NOMO-1 treated with dmso at 0.1 percent for 144 hours (cell line): ENCODE results near the gene NUF2.
"Not testable (repeated sequence)": the region's sequence is repeated elsewhere in the genome, so short reads cannot be mapped to it uniquely, and the experiment has no call there.

Source experiments
- DNase-seq: peaks from one replicate; lab custom pipeline; 2025; ENCODE audit not compliant: unreplicated experiment; lab: John Stamatoyannopoulos, UW

NUF2 gene

GRCh38 chr1:163331116-163331515 is 9.4 kb downstream of the NUF2 start:
- no peak for DNase-seq

GRCh38 chr1:163335216-163335615 is 13.5 kb downstream of the NUF2 start:
- DNase-seq, result no peak

GRCh38 chr1:163337631-163338030 is 15.9 kb downstream of the NUF2 start:
- no peak for DNase-seq

GRCh38 chr1:163346326-163346870 is 24.6 kb downstream of the NUF2 start:
- DNase-seq, result no peak

GRCh38 chr1:163347106-163347505 is 25.4 kb downstream of the NUF2 start:
- DNase-seq, result no peak

DNA sequence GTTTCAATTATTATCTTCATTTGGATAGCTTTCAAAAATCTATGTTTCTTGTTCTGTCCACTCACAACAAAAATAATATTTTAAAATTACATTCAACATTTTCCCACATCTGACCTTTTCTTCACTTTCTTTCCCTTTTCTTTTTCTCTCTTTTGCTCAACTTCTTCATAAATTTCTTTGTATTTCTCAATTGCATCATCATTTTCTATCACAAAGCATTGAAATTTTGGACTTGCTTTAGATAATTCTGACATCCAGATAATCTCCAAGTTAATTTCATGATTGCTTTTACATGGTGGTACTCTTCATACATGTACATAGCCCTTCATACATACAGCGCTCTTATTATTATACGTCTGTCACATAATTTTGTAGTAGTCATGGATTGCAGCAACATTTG is 30.2 kb downstream of the NUF2 start:
- no peak for DNase-seq

DNA sequence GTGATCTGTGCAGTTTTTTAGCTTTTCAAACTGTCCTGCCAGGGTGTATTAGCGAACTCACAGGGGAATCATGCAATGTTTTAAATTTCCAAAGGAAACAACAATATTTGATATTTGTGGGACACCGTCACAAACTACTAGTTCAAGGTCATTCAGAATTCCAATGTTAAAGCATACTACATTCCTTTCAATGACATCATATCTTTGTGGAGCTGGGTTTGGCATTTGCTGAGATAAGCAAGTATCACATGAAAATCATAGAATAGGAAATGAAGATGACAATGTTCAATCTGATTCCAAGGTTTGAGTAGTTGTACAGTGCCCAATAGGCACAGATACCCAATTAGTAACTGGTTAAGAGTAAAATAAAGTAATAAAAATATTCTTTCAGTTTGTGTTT is 35.6 kb downstream of the NUF2 start:
- no peak for DNase-seq

GRCh38 chr1:163358172-163358571 is 36.4 kb downstream of the NUF2 start:
- DNase-seq, result not testable (repeated sequence)

GRCh38 chr1:163361123-163361934 is 39.6 kb downstream of the NUF2 start:
- no peak for DNase-seq

- DNase-seq, result no peak
These were observed 43.4 kb downstream of the NUF2 start for GRCh38 chr1:163365186-163365585.

DNA sequence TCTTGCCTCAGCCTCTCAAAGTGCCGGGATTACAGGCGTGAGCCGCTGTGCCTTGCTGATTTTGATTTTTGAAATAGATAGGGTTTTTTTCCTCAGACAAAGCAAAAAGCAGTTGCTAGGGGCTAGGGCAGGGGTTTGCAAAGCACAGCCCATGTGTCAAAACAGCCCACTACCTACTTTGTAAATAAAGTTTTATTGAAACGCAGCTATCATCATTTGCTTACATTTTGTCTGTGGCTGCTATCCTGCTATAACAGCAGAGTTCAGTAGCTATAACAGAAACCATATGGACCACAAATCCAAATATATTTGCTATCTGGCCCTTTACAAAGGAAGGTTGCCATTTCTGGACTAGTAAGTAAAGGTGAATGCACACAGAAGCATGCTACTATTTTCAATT is 44.8 kb downstream of the NUF2 start:
- DNase-seq, result no peak

DNA sequence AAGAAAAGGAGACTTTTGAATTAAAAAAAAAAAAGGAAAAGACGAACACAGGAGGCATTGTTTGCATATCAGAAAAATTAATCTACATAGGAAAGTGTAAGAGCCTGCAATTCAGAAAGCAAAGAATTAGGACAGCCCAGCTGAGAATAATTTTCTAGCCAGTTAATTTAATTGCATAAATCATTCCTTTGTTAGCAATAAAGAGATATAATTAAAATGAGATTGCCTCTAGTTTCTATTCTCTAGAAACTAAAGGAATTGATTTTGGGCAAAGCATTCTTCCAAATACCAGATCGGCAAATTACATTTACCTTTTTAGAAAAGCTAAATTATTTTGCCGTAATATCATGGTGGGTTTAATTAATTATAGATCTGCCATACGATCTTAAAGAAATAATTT is 46.0 kb downstream of the NUF2 start:
- no peak for DNase-seq

- no peak for DNase-seq
These were observed 50.8 kb downstream of the NUF2 start for GRCh38 chr1:163372576-163372975.

DNA sequence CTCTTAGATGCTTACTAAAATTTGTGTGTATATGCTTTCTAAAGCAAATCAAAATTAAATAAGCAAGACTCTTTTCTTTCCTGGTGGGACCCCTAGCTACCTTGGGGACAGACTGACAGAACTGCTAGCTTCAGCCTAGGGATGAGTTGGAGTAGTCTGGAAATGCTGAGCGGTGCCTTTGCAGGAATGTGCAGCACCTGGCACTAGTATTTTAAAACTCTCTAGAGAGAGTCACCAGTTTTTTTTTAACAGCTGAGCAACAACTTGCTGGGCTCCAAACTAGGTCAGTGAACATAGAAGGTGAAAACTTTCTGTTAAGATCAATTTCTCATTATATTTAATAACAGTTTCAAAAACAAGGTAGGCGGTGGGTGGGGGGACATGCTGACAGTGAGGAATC is 56.8 kb downstream of the NUF2 start:
- DNase-seq, result no peak

GRCh38 chr1:163379801-163380200 is 58.0 kb downstream of the NUF2 start:
- no peak for DNase-seq

DNA sequence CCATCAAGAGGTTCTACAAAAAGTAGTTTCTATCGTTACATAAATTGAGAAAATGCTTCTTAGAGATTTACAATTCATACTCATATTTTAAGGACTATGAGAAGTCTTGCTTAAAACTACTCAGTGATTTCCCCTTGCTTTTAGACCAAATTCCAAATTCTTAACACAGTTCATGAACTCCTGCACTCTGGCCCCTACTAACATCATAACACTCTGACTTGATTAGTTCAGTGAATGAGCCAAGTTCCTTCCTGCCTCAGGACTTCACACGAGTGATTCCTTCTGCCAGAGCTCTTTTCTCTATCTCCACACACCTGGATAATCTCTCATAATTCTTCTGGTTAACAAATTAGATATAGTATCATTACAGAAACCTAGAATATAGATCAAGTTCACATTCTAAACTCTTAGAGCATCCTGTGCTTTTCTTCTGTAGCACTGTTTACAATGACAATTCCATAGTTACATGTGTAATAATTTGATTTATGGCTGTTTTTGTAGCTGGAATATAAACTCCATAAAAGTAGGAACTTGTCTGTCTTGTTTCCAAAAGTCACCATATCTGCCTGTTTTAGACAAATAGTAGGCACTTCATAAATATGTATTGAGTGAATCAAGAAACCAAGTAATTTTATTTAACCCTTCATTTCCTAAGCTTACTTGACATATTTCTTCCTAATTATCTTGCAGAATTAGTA is 59.9 kb downstream of the NUF2 start:
- DNase-seq, result no peak

DNA sequence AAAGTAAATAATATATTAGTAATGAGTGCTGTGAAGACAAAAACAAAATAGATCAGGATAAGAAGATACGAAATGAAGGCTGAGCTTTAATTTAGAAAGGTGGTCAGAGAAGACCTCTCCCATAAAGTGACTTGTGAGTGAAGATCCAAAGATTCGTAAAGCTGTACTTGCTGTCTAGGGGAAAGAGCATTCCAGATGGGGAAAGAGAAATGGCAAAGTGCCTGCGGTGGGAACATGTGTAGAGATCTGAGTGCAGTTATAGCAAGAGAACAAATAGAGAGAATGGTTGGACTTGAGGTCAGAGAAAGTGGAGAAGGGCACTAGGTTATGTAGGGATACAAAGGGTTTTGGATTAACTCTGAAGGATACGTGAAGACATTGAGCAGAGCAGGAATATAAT is 60.6 kb downstream of the NUF2 start:
- no peak for DNase-seq

DNA sequence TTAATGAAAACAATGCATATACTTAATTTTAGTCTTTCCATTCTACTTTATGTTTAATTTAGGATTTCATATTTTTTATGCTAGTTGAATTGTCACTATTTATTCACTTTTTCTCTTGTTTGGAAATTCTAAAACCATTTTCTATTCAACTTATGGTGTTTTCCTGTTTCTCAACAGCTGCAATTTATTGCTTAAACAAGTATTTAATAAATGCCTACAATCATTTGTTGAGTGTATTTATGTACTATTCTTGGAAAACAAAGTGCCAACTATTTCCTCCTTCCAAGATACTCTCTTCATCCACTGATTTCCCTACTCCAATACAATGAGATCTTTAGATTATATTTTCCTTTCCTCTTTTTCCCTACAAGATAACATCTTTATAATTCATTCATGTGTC is 65.4 kb downstream of the NUF2 start:
- DNase-seq, result no peak

GRCh38 chr1:163388970-163389369 is 67.2 kb downstream of the NUF2 start:
- no peak for DNase-seq

- no peak for DNase-seq
These were observed 74.0 kb downstream of the NUF2 start for GRCh38 chr1:163395790-163396189.

DNA sequence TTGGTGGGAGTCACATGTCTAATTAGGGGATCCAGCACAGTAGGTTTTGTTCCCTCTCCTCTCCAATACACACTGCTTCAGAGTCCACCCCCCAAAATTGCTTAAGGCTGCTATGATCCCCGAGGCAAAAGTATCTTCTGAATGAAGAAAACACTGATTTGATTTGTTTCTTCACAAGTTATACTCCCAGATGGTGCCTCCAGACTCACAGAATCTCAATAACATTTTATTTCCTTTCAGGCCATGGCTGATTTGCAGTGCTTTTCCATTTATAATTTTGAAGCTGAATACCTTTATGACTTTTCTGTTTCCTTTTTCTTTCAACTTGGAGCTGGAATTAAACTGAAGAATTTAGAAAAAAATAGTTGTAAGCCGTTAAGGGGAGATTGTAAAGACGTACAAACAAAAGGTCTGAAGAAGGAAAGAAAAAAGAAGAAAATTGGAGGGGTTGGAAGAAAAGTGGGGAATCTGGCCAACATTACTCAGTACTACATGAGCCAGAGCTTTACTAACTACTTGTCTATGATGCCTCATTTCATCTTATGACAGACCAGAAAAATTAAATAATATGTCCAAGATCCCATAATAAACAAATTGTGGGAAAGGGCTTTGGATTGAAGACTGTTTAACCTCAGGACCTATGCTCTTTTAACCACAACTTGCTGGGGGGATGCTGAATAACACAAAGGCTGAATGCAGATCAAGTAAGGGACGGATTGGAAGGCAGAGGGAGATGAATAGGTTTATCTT is 75.9 kb downstream of the NUF2 start:
- no peak for DNase-seq

- no peak for DNase-seq
These were observed 77.2 kb downstream of the NUF2 start for GRCh38 chr1:163399001-163399400.
